Measurements from ENCODE around the gene FBXO8.
A peak's percentile ranks its signal among the peaks of the same experiment; 100 is the strongest.

Gene FBXO8

DNA sequence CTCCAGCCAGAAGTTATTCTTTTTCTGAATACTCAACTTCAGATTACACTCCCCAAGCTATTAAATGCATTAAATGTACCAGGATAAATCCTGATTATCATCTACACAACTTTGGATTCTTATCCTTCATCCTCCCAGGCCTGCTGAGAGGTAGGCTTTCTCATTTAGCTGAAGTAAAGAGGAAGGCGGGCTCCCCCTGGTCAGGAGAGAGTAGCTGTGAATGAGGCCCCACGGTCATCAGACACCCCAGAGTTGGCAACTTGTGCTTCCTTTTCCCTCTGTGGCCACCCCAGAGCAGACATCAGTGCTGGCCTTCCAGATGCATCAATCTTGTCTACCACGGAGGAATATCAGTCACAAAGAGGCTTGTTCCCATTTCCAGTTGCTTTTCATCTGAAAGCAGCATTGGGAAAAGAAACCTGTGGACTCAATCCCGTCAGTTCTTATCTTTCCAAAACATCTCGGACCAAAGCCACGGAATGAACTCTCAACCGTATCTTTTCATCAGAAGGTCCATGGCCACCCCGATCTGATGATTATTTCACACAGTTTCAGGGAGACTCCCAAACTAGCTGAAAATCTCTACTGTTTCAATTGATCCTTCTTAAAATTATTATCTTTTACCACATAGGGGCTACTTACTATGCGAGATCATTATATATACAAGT, 79.2 kb downstream of the FBXO8 start:
- DNase-seq: no peak

DNA sequence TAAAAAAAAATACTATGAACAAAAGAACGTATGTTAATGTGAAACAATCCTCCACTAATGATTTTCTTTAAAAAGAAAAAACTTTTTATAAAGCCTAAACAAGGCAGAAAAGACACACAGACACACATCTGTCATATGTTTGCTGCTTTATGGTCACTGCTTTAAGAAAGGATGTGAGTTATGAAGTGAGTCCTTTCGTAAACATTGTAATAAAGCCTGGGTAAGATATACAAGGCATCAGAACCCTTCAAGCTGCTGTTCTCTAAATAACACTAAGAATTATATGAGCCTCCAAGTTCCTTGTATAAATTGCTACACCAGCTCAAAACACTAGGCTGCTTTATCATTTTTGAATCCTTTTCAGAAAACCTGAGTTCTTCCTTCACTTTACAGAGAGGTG, 81.6 kb downstream of the FBXO8 start:
- DNase-seq: no peak

DNA sequence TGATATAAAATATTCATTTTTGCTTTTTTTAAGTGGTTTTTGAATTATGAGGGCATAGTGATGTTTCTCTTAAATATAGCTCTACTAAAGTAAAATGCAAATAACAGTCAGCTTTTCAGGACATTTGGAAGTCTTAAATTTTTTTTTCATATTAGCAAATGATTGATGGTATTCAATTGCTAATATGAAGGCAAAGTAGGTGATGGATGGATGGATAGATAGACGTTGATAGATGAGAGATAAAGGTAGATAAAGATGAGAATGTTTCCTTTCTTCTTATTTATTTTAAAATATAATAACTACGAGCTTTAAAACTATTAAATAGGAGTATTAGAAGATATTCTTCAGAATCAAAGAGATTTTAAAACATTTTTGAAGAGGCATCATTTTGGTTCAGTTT, 83.7 kb downstream of the FBXO8 start:
- no peak for DNase-seq

DNA sequence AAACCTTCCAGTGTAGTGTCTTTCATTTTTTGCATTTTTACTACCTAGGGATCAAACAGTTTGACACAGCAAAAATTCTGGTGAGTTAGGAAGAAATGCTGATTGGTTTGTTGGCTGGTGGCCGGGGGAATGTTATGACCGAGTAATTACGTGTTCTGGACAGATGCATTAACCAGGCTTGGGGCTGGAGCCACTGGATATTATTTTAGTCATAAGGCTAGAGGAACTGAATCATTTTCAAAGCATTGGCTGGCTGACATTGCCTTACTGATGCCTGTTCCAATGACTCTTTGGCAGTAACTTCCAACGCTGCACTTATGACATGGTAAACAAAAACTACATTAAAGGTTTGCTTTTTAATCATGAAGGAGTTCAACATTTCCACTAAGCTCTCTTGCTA, 84.6 kb downstream of the FBXO8 start:
- DNase-seq: peak; percentile 51

DNA sequence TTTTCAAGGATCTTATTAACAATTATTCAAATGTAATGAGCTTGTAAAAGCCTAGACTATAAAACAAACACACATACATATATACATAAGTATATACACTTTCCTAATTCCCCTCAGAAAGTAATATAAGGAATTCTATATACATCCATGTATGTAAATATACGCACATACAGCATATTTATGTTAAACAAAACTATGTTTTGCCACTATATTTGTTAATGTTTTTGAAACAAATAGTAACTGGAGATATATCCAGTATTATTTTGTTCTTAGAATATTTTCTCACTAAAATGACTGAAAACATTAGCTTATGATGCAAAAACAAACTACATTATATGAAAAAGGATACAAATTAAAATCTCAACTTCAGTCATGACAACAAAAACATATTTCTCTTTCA, 85.1 kb downstream of the FBXO8 start:
- DNase-seq: no peak

DNA sequence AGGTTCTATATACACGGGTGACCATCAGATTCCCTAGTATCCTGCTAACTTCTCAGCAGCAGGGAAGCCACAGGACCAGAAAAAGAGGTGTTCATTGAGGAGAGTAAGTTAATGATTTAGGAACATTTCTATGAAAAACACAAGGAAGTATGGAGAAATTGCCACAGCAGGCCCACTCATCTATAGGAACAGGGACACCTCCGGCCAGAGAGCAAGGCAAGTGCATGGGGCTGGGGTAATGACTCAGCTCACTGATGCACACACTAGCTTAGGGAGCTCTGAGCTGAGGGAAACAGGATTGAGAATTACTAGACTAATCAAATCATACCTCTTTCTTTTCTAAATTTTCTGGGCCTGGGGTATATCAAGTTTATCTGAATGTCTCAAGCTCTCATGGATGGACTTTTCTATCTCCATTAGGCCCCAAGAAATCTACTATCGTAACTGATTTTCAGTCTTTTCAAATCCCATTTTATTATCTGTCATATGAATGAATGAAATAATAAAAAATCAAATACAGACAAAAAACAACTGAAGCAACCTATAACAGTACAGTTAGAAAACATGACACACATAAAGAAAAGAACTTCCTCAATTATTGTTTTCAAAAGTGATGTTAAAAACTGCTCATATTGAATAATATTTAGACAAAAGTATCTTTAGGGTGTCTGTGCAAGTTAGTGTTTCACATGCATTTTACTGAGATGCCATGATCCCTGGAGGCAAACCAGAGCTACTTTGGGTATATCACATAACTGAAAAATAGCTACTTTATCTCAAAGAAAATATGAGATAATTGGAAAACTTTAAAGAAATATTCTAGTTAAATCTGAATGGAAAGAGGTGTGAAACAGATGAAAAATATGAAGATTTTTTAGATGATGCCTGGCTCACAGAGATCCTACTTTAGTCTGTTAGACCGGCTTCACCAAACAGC, 89.8 kb downstream of the FBXO8 start:
- no peak for DNase-seq

DNA sequence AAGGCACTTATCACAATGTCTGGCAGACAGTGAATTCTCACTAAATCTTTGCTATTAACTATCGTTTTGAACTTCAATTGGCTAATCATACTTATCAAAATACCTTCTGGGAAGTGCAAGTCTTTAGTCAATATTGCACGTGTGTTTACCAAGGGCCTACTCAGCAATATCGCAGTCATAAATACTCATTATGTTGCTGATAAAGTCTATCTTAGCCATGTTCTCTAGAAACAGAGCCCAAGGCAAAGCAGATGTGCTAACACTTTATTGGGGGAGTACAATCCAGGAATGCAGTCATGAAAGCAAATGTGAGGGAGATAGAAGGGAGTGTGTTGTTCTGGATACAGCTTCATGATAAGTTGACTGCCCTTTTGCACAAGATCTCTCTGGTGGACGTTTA, 90.5 kb downstream of the FBXO8 start:
- no peak for DNase-seq

DNA sequence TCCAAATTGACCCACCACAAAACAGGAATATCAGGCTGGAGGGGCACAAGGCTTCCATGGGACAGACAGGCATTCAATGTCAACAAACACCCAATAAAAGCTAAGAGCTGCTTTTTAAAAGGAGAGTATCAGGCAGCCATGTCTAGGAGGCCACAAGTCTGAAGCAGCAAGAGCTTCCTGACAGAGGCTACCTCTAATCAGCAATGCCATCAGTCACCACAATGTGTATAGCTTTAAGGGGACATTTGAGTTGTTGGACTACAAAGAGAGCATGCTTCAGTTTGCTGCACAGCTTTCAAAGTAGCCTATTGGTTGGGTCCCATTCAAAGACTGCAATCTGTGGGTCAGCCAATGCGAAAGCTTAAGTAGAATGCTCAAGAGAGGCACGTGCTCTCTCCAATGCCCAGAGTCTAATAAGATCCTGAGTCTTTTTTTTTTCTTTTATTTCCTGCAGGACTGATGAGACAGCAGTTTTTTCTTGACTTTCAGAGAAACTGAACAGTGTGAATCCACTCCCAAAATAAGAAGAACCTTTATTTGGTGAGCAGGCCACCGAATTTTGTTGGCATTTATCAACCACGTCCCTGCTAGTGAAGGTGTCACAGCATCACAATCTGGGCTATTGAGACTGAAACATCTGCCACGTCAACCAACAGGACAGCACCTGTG, 92.5 kb downstream of the FBXO8 start:
- DNase-seq: no peak

DNA sequence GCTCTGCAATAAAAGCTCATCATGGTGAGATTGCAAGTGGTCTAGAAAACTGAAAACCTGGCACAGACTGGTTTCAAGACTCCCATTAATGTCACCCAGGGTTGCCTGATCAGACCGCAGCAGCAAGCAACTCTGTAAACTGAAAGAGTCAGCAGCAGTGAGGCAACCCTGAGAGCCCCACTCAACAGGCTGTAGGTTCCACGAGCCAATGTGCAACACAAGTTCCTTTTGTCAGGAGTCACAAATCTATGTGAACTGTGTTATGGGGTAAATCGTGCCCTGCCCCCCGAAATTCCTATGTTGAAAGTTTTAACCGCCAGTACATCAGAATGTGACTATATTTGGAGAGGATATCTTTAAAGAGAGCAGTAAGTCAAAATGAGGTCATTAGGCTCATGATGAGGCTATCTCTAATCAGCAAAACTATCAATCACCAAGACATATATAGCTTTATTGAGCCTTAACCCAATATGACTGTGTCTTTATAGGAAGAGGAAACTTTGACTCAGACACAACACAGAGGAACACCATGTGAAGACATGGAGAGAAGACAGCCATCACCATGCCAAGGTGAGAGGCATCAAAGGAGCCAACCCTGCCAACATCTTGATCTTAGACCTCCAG, 94.0 kb downstream of the FBXO8 start:
- DNase-seq: no peak
